ENCODE data around the gene GRM8.
A peak's percentile ranks its signal among the peaks of the same experiment; 100 is the strongest.

The GRM8 gene

GRCh38 chr7:127252778-127253280, at the start of gene GRM8:
TSS of gene GRM8 (minus strand) at chr7:127252941.
- DNase-seq, result no peak

- no peak for DNase-seq
Observed at GRCh38 chr7:127290801-127291361, 38.1 kb upstream of the GRM8 start.

GRCh38 chr7:127290116-127290655, 37.4 kb upstream of the GRM8 start:
- no peak for DNase-seq

GRCh38 chr7:127287133-127287532, 34.4 kb upstream of the GRM8 start:
- no peak for DNase-seq

GRCh38 chr7:127270093-127270492, 17.4 kb upstream of the GRM8 start:
- no peak for DNase-seq

- no peak for DNase-seq
Observed at GRCh38 chr7:127266047-127266446, 13.3 kb upstream of the GRM8 start.

- no peak for DNase-seq
Observed at GRCh38 chr7:127264219-127264618, 11.5 kb upstream of the GRM8 start.

- no peak for DNase-seq
Observed at GRCh38 chr7:127258111-127258510, 5.4 kb upstream of the GRM8 start.

- no peak for DNase-seq
Observed at GRCh38 chr7:127257086-127257485, 4.3 kb upstream of the GRM8 start.

GRCh38 chr7:127256041-127256725, 3.4 kb upstream of the GRM8 start:
- no peak for DNase-seq

- no peak for DNase-seq
Observed at GRCh38 chr7:127254163-127254684, 1.5 kb upstream of the GRM8 start.

- DNase-seq, result peak in 1 of 2 experiments; percentile 0
Observed at GRCh38 chr7:127253281-127254162, 781 bp upstream of the GRM8 start.

- no peak for DNase-seq
Observed at GRCh38 chr7:127252377-127252713, 396 bp downstream of the GRM8 start.

GRCh38 chr7:127251465-127252376, 1.0 kb downstream of the GRM8 start:
- no peak for DNase-seq

- no peak for DNase-seq
Observed at GRCh38 chr7:127251036-127251464, 1.7 kb downstream of the GRM8 start.

- DNase-seq, result no peak
Observed at GRCh38 chr7:127250312-127251035, 2.3 kb downstream of the GRM8 start.

- DNase-seq, result no peak
Observed at GRCh38 chr7:127245607-127246006, 7.1 kb downstream of the GRM8 start.

- no peak for DNase-seq
Observed at GRCh38 chr7:127245002-127245401, 7.7 kb downstream of the GRM8 start.

- DNase-seq, result no peak
Observed at GRCh38 chr7:127239814-127240213, 12.9 kb downstream of the GRM8 start.

GRCh38 chr7:127233630-127234029, 19.1 kb downstream of the GRM8 start:
- DNase-seq, result no peak

GRCh38 chr7:127231415-127231814, 21.3 kb downstream of the GRM8 start:
- DNase-seq, result no peak

Data from AML-193 (cell line).